ENCODE results near the gene ZNG1C.
"Not testable (repeated sequence)": the region's sequence is repeated elsewhere in the genome, so short reads cannot be mapped to it uniquely, and the experiment has no call there.

GRCh38 chr9:68302567-68302966 is 60.8 kb downstream of the ZNG1C start, which contains the start of gene FOXD4L3:
- TF ChIP-seq, protein P1, sequence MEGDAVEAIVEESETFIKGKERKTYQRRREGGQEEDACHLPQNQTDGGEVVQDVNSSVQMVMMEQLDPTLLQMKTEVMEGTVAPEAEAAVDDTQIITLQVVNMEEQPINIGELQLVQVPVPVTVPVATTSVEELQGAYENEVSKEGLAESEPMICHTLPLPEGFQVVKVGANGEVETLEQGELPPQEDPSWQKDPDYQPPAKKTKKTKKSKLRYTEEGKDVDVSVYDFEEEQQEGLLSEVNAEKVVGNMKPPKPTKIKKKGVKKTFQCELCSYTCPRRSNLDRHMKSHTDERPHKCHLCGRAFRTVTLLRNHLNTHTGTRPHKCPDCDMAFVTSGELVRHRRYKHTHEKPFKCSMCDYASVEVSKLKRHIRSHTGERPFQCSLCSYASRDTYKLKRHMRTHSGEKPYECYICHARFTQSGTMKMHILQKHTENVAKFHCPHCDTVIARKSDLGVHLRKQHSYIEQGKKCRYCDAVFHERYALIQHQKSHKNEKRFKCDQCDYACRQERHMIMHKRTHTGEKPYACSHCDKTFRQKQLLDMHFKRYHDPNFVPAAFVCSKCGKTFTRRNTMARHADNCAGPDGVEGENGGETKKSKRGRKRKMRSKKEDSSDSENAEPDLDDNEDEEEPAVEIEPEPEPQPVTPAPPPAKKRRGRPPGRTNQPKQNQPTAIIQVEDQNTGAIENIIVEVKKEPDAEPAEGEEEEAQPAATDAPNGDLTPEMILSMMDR (conservative IDR thresholded peaks at IDR 0.05; ENCODE audit: low read depth, low read length) = not testable (repeated sequence)
- TF ChIP-seq EZH2phosphoT487 (IDR thresholded peaks at IDR 0.05; ENCODE audit: borderline replicate concordance, low read length); EZH2 (IDR thresholded peaks at IDR 0.05; ENCODE audit: low read length, unreplicated experiment): not testable (repeated sequence)

All from PC-3 (cell line).